HFF-Myc (cell line): ENCODE results near the gene PRKG1.

Experiments used
- DNase-seq: peaks from one replicate; pipeline ENCODE4 v3.0.0-alpha.2; 2011; ENCODE audit warnings: low read depth; ENCODE audit errors: extremely low read depth
- H3K4me3 ChIP-seq: replicated peaks from 2 replicates; pipeline ENCODE4 v1.5.1; 2011; ENCODE audit warnings: low read depth, mild to moderate bottlenecking, control low read depth, low read length
- CTCF ChIP-seq: IDR thresholded peaks from 2 replicates; pipeline ENCODE4 v1.5.1; 2012; ENCODE audit warnings: mild to moderate bottlenecking, low read depth, low read length, control low read depth; ENCODE audit errors: missing control alignments

Gene PRKG1

GRCh38 chr10:51585742-51586141, 511.5 kb downstream of the PRKG1 start:
- no peak for TF ChIP-seq CTCF
- H3K4me3 ChIP-seq = no peak overlapping the region
- no peak for DNase-seq

GRCh38 chr10:51588984-51589383, 514.7 kb downstream of the PRKG1 start:
- DNase-seq = no peak
- H3K4me3 ChIP-seq = no peak overlapping the region
- TF ChIP-seq CTCF = no peak

- DNase-seq = no peak
- TF ChIP-seq CTCF = no peak
- no peak overlapping the region for H3K4me3 ChIP-seq
Observed at GRCh38 chr10:51590818-51591217, 516.5 kb downstream of the PRKG1 start.

- DNase-seq = no peak
- no peak overlapping the region for H3K4me3 ChIP-seq
- TF ChIP-seq CTCF = no peak
Observed at GRCh38 chr10:51596695-51597094, 522.4 kb downstream of the PRKG1 start.

- DNase-seq = no peak
- no peak for TF ChIP-seq CTCF
- no peak overlapping the region for H3K4me3 ChIP-seq
Observed at GRCh38 chr10:51599647-51600046, 525.4 kb downstream of the PRKG1 start.

- H3K4me3 ChIP-seq = no peak overlapping the region
- no peak for TF ChIP-seq CTCF
- DNase-seq = no peak
Observed at GRCh38 chr10:51602326-51602725, 528.0 kb downstream of the PRKG1 start.

GRCh38 chr10:51604579-51604978, 530.3 kb downstream of the PRKG1 start:
- DNase-seq = no peak
- TF ChIP-seq CTCF = no peak

More at GRCh38 chr10:51604579-51604978, 530.3 kb downstream of the PRKG1 start:
- no peak overlapping the region for H3K4me3 ChIP-seq
